HCT116 (cell line): ENCODE measurements around the gene PTPN23. TPM values are rescaled to one million over a fixed set of nuclear protein-coding genes. Genes with fewer than 3 reads are reported as not detected.

Experiments
- ATAC-seq: fragments of 200-7000 bp; cut with Tn5 transposase; 2 replicates; pipeline ENCODE4 v1.9.1; 2020; ENCODE audit warnings: mild to moderate bottlenecking, moderate library complexity
- BruUV-seq: library from RNA; stranded (reverse); fragments of 400-500 nt; replicated peaks from 2 replicates; lab custom pipeline; 2021; lab: Mats Ljungman, UMichigan
- CTCF ChIA-PET: fragments of 300-600 bp; sonication (Branson Sonifier 250); formaldehyde crosslinking; loops from one replicate; lab custom pipeline; 2021; ENCODE audit warnings: antibody characterized with exemption; lab: Charles Lee
- POLR2A ChIA-PET: fragments of 300-600, 350-600 bp; sonication (Branson Sonifier 250); formaldehyde crosslinking; loops from one replicate; lab custom pipeline; 2021; ENCODE audit warnings: antibody characterized with exemption; lab: Charles Lee
- RAD21 ChIA-PET, 2 experiments: fragments of 300-600 bp; sonication (Branson Sonifier 250); formaldehyde crosslinking; loops; one replicate each; lab custom pipeline; 2023; ENCODE audit warnings: low total read pairs in 2 of 2; ENCODE audit not compliant: uncharacterized antibody in 2 of 2, unreplicated experiment in 2 of 2, low non-redundant PET in 1 of 2; lab: Charles Lee
- DNase-seq: peaks from one replicate; pipeline ENCODE4 v3.0.0-alpha.2; 2010; ENCODE audit warnings: low read depth, low spot score
- H2AFZ ChIP-seq: fragments of 200-600 bp; shearing (Covaris generic), sonication (generic); 2 replicates; pipeline ENCODE4 v1.6.1; 2017; ENCODE audit warnings: low read depth, mixed run types, mixed read lengths, antibody characterized with exemption, low read length; ENCODE audit not compliant: poor library complexity, severe bottlenecking
- H3K27ac ChIP-seq: 2 replicates; pipeline ENCODE4 v1.5.1; 2012; ENCODE audit warnings: low read depth, low read length
- H3K27me3 ChIP-seq: fragments of 200-600 bp; sonication (generic); 2 replicates; pipeline ENCODE4 v1.6.1; 2016; ENCODE audit warnings: mixed run types, low read length, mixed read lengths; ENCODE audit not compliant: insufficient read depth
- H3K36me3 ChIP-seq, 2 experiments: fragments of 200-500 bp in 1 of 2; fragments of 200-600 bp in 1 of 2; sonication (Bioruptor generic) in 1 of 2; sonication (generic) in 1 of 2; 2 replicates each; pipeline versions ENCODE4 v1.5.1 to v1.6.1; 2014 to 2016; ENCODE audit warnings: low read length in 2 of 2, inconsistent platforms in 1 of 2, mixed read lengths in 1 of 2, mixed run types in 1 of 2; ENCODE audit not compliant: insufficient read depth in 2 of 2, control insufficient read depth in 1 of 2
- H3K4me1 ChIP-seq, 2 experiments: fragments of 200-600 bp in 1 of 2; sonication (generic) in 1 of 2; 2 replicates each; pipeline versions ENCODE4 v1.5.1 to v1.6.1; 2012 to 2017; ENCODE audit warnings: low read length in 2 of 2, inconsistent platforms in 1 of 2, mild to moderate bottlenecking in 1 of 2, mixed read lengths in 1 of 2, mixed run types in 1 of 2, moderate library complexity in 1 of 2; ENCODE audit not compliant: insufficient read depth in 2 of 2, control insufficient read depth in 1 of 2
- H3K4me2 ChIP-seq: fragments of 200-600 bp; sonication (generic); 2 replicates; pipeline ENCODE4 v1.6.1; 2017; ENCODE audit warnings: mixed run types, low read length, mixed read lengths
- H3K4me3 ChIP-seq, 2 experiments: fragments of 200-600 bp in 1 of 2; sonication (generic) in 1 of 2; replicated peaks in 1 of 2; 2 replicates each; pipeline ENCODE4 v1.5.1; 2011 to 2016; ENCODE audit warnings: low read length in 2 of 2, control low read depth in 1 of 2, low read depth in 1 of 2, mild to moderate bottlenecking in 1 of 2, mixed read lengths in 1 of 2, mixed run types in 1 of 2
- H3K79me2 ChIP-seq: fragments of 200-600 bp; sonication (generic); 2 replicates; pipeline ENCODE4 v1.6.1; 2017; ENCODE audit warnings: mild to moderate bottlenecking, mixed run types, low read length, moderate library complexity, mixed read lengths; ENCODE audit not compliant: insufficient read depth
- H3K9ac ChIP-seq: fragments of 200-600 bp; sonication (generic); 2 replicates; pipeline ENCODE4 v1.6.1; 2016; ENCODE audit warnings: low read length, mixed read lengths
- H3K9me2 ChIP-seq: fragments of 200-600 bp; sonication (generic), shearing (Covaris generic); 2 replicates; pipeline ENCODE4 v1.6.1; 2017; ENCODE audit warnings: mixed run types, mild to moderate bottlenecking, moderate library complexity; ENCODE audit not compliant: insufficient read depth
- H3K9me3 ChIP-seq, 2 experiments: fragments of 200-500 bp in 1 of 2; fragments of 200-600 bp in 1 of 2; sonication (Bioruptor generic) in 1 of 2; sonication (generic) in 1 of 2; 2 replicates each; pipeline ENCODE4 v1.6.1; 2014 to 2017; ENCODE audit warnings: low read length in 2 of 2, mixed read lengths in 2 of 2, inconsistent platforms in 1 of 2, low read depth in 1 of 2, mild to moderate bottlenecking in 1 of 2, mixed run types in 1 of 2, moderate library complexity in 1 of 2; ENCODE audit not compliant: control insufficient read depth in 1 of 2, insufficient read depth in 1 of 2
- H4K20me1 ChIP-seq: fragments of 200-600 bp; sonication (generic), shearing (Covaris generic); 2 replicates; pipeline ENCODE4 v1.6.1; 2017; ENCODE audit warnings: mixed run types, mild to moderate bottlenecking, moderate library complexity; ENCODE audit not compliant: insufficient read depth
- ATF3 ChIP-seq: IDR thresholded peaks from 2 replicates; pipeline ENCODE4 v1.6.1; 2012
- CBX3 ChIP-seq: IDR thresholded peaks from 2 replicates; pipeline ENCODE4 v1.6.1; 2012; ENCODE audit warnings: low read depth
- CEBPB ChIP-seq: IDR thresholded peaks from 2 replicates; pipeline ENCODE4 v1.6.1; 2012; ENCODE audit warnings: low read depth
- CTCF ChIP-seq, 3 experiments: fragments of 200-600 bp in 1 of 3; sonication (generic) in 1 of 3; IDR thresholded peaks in 2 of 3; conservative IDR thresholded peaks in 1 of 3; 2 replicates each; pipeline ENCODE4 v1.5.1; 2012 to 2017; ENCODE audit warnings: low read depth in 2 of 3, low read length in 2 of 3, antibody characterized with exemption in 1 of 3, borderline replicate concordance in 1 of 3, control low read depth in 1 of 3, mild to moderate bottlenecking in 1 of 3, mixed read lengths in 1 of 3, mixed run types in 1 of 3, moderate library complexity in 1 of 3; ENCODE audit not compliant: insufficient read depth in 1 of 3
- EGR1 ChIP-seq: IDR thresholded peaks from 2 replicates; pipeline ENCODE4 v1.6.1; 2012; ENCODE audit warnings: low read depth
- ELF1 ChIP-seq: IDR thresholded peaks from 2 replicates; pipeline ENCODE4 v1.6.1; 2012; ENCODE audit warnings: low read depth, borderline replicate concordance
- EZH2 ChIP-seq: fragments of 200-600 bp; sonication (generic); IDR thresholded peaks from 2 replicates; pipeline ENCODE4 v1.6.1; 2017; ENCODE audit warnings: antibody characterized with exemption, mixed run types
- EZH2phosphoT487 ChIP-seq: fragments of 200-600 bp; IDR thresholded peaks from 2 replicates; pipeline ENCODE4 v1.6.1; 2018; ENCODE audit warnings: antibody characterized with exemption, borderline replicate concordance
- FOSL1 ChIP-seq: IDR thresholded peaks from 2 replicates; pipeline ENCODE4 v1.6.1; 2012; ENCODE audit warnings: low read depth
- MAX ChIP-seq: IDR thresholded peaks from 2 replicates; pipeline ENCODE4 v1.6.1; 2012
- POLR2A ChIP-seq: IDR thresholded peaks from 2 replicates; pipeline ENCODE4 v1.7.0; 2011; ENCODE audit warnings: borderline replicate concordance; ENCODE audit not compliant: insufficient read depth, insufficient read length; ENCODE audit errors: extremely low read depth
- POLR2AphosphoS5 ChIP-seq: IDR thresholded peaks from 2 replicates; pipeline ENCODE4 v1.6.1; 2011; ENCODE audit warnings: mild to moderate bottlenecking, low read depth, low read length, moderate library complexity
- RAD21 ChIP-seq: IDR thresholded peaks from 2 replicates; pipeline ENCODE4 v1.6.1; 2012; ENCODE audit warnings: low read depth, mild to moderate bottlenecking
- REST ChIP-seq: IDR thresholded peaks from 2 replicates; pipeline ENCODE4 v1.6.1; 2012; ENCODE audit warnings: low read depth
- SIN3A ChIP-seq: IDR thresholded peaks from 2 replicates; pipeline ENCODE4 v1.6.1; 2012; ENCODE audit warnings: low read depth
- SP1 ChIP-seq: IDR thresholded peaks from 2 replicates; pipeline ENCODE4 v1.6.1; 2012; ENCODE audit warnings: low read depth
- SRF ChIP-seq: IDR thresholded peaks from 2 replicates; pipeline ENCODE4 v1.6.1; 2012; ENCODE audit warnings: low read depth
- TCF7L2 ChIP-seq: IDR thresholded peaks from 2 replicates; pipeline ENCODE4 v1.7.0; 2011; ENCODE audit warnings: borderline replicate concordance, inconsistent platforms; ENCODE audit not compliant: insufficient read depth, insufficient read length; ENCODE audit errors: extremely low read depth
- ZBTB33 ChIP-seq: IDR thresholded peaks from 2 replicates; pipeline ENCODE4 v1.6.1; 2011; ENCODE audit warnings: mild to moderate bottlenecking, low read length, moderate library complexity; ENCODE audit not compliant: insufficient replicate concordance; ENCODE audit errors: extremely low read depth
- intact Hi-C: fragments of 100-400 bp; cut with micrococcal nuclease; formaldehyde crosslinking; loops from 2 replicates; pipeline ENCODE4 v1.10.0; 2022
- total RNA-seq: library from RNA; stranded (reverse); gene quantifications from one replicate; pipeline ENCODE4 v1.2.1, GENCODE V29; 2021; ENCODE audit not compliant: unreplicated experiment

Gene PTPN23
- total RNA-seq, 1 experiment from 2014 or later: 56.5 TPM

GRCh38 chr3:47337656-47338055, 43.2 kb upstream of the PTPN23 start:
- TF ChIP-seq EGR1: no peak
- TF ChIP-seq POLR2AphosphoS5: no peak
- no peak for TF ChIP-seq ELF1
- no peak for TF ChIP-seq EZH2phosphoT487
- no peak for TF ChIP-seq POLR2A
- no peak for TF ChIP-seq TCF7L2
- no peak for TF ChIP-seq CEBPB
- TF ChIP-seq SRF: no peak
- TF ChIP-seq SIN3A: no peak
- TF ChIP-seq EZH2: no peak
- TF ChIP-seq FOSL1: no peak
- TF ChIP-seq REST: no peak
- no peak for TF ChIP-seq ZBTB33
- no peak for TF ChIP-seq ATF3
- TF ChIP-seq MAX: no peak
- TF ChIP-seq SP1: no peak
- no peak for TF ChIP-seq CBX3
- TF ChIP-seq RAD21: no peak
- TF ChIP-seq CTCF (IDR thresholded peaks at IDR 0.05 in 2 of 3, conservative IDR thresholded peaks at IDR 0.05 in 1 of 3; ENCODE audit: borderline replicate concordance in 1 of 3, insufficient read depth in 1 of 3, low read depth in 2 of 3, low read length in 2 of 3): no peak
- RAD21 ChIA-PET: interaction anchor here in 1 of 2 experiments (0.6 kb wide), 1 partner anchor 14 kb away, joined by 7 read pairs; no protein-coding TSS in a partner anchor
- Histone ChIP-seq H4K20me1 (no peaks in the 10 kb centered on the region), H3K4me2 (no peak overlapping the region), H3K27ac (no peak overlapping the region), H2AFZ (no peak overlapping the region), H3K9ac (no peak overlapping the region), H3K27me3 (no peaks in the 10 kb centered on the region), H3K4me1 (no peaks in the 10 kb centered on the region), H3K9me3 (no peaks in the 10 kb centered on the region), H3K79me2 (no peaks in the 10 kb centered on the region), H3K9me2 (no peaks in the 10 kb centered on the region), H3K36me3 (peaks cover 21 to 26% of the 10 kb centered on the region in 2 experiments; a peak in 3 of 4 replicates), H3K4me3 (no peak overlapping the region)
- no peak for ATAC-seq
- DNase-seq: no peak
- POLR2A ChIA-PET: no interaction called here
- BruUV-seq: no TSS peak
- intact Hi-C loops: no loop called here
- CTCF ChIA-PET: no interaction called here
